NCI-H526 (cell line): ENCODE results near the gene MERTK.
"Not testable (repeated sequence)": the region's sequence is repeated elsewhere in the genome, so short reads cannot be mapped to it uniquely, and the experiment has no call there.

Experiments
- DNase-seq, 2 experiments: peaks; one replicate each; lab custom pipeline; 2025; lab: John Stamatoyannopoulos, UW

Gene MERTK

GRCh38 chr2:111897924-111898702 lies at the start of gene MERTK:
MERTK (plus strand) TSS chr2:111898607; CDS start chr2:111898736, 129 bp downstream.
- peak; percentile 39 to 88 for DNase-seq

- peak in 1 of 2 experiments; percentile 36 for DNase-seq
Observed at GRCh38 chr2:111850646-111851045, 47.8 kb upstream of the MERTK start.

GRCh38 chr2:111852544-111852943 lies 45.9 kb upstream of the MERTK start:
- DNase-seq = not testable (repeated sequence)

GRCh38 chr2:111860005-111860404 lies 38.4 kb upstream of the MERTK start:
- not testable (repeated sequence) for DNase-seq

- DNase-seq = not testable (repeated sequence)
Observed at GRCh38 chr2:111865124-111865523, 33.3 kb upstream of the MERTK start.

- DNase-seq = not testable (repeated sequence)
Observed at GRCh38 chr2:111872806-111873205, 25.6 kb upstream of the MERTK start.

- DNase-seq = peak; percentile 79 to 94
Observed at GRCh38 chr2:111883661-111884591, 14.5 kb upstream of the MERTK start, which contains the start of gene ANAPC1. ANAPC1 (minus strand) TSS chr2:111884193; CDS start chr2:111880825, 3,368 bp downstream.

GRCh38 chr2:111884592-111884964 lies 13.8 kb upstream of the MERTK start:
- peak in 1 of 2 experiments; percentile 53 for DNase-seq

GRCh38 chr2:111896024-111896423 lies 2.4 kb upstream of the MERTK start:
- no peak for DNase-seq

GRCh38 chr2:111896576-111896975 lies 1.8 kb upstream of the MERTK start:
- DNase-seq = no peak

- DNase-seq = no peak
Observed at GRCh38 chr2:111897630-111897923, 830 bp upstream of the MERTK start.

GRCh38 chr2:111898703-111899514 lies 502 bp downstream of the MERTK start:
- peak in 1 of 2 experiments; percentile 59 for DNase-seq

GRCh38 chr2:111900859-111901258 lies 2.5 kb downstream of the MERTK start:
- DNase-seq = peak; percentile 17 to 64

- no peak for DNase-seq
Observed at GRCh38 chr2:111903516-111903915, 5.1 kb downstream of the MERTK start.

- no peak for DNase-seq
Observed at GRCh38 chr2:111903930-111904439, 5.6 kb downstream of the MERTK start.

- DNase-seq = no peak
Observed at GRCh38 chr2:111904726-111905474, 6.5 kb downstream of the MERTK start.

GRCh38 chr2:111905475-111905869 lies 7.1 kb downstream of the MERTK start:
- not testable (repeated sequence) for DNase-seq

GRCh38 chr2:111905990-111906735 lies 7.8 kb downstream of the MERTK start:
- DNase-seq = peak in 1 of 2 experiments; percentile 7

GRCh38 chr2:111908578-111908977 lies 10.2 kb downstream of the MERTK start:
- no peak for DNase-seq

- no peak for DNase-seq
Observed at GRCh38 chr2:111909079-111909478, 10.7 kb downstream of the MERTK start.
